Measurements from ENCODE around the gene RBM45.

GRCh38 chr2:178111743-178112142 lies 494 bp upstream of the RBM45 start:
- no peak for TF ChIP-seq CTCF (optimal IDR thresholded peaks at IDR 0.05 in 1 of 3, IDR thresholded peaks at IDR 0.05 in 1 of 3, conservative IDR thresholded peaks at IDR 0.05 in 1 of 3; ENCODE audit: extremely low read depth in 1 of 3, insufficient read depth in 2 of 3, low read length in 3 of 3)
- no peak for TF ChIP-seq EZH2 (IDR thresholded peaks at IDR 0.05; ENCODE audit: low read length)
